Erythroblast (primary cell): ENCODE data around the gene QPRT.

ENCODE experiments used
- GATA1 ChIP-seq: IDR thresholded peaks from 2 replicates; pipeline ENCODE4 v1.6.1; 2011; ENCODE audit warnings: low read depth, mild to moderate bottlenecking, control low read depth, low read length, moderate library complexity
- POLR2A ChIP-seq: IDR thresholded peaks from 2 replicates; pipeline ENCODE4 v1.6.1; 2011; ENCODE audit warnings: mild to moderate bottlenecking, low read length

- TF ChIP-seq POLR2A (no peak), GATA1 (no peak)
Measured at GRCh38 chr16:29700253-29700987, 21.4 kb downstream of the QPRT start.
